Fibroblast of skin of scalp (primary cell): ENCODE data around the gene KRT2. TPM values are rescaled to one million over a fixed set of nuclear protein-coding genes. Genes with fewer than 3 reads are reported as not detected.

Experiments used
- DNase-seq: peaks from one replicate; pipeline ENCODE4 v3.0.0-alpha.2; 2013
- polyA plus RNA-seq, 2 experiments: library from polyadenylated mRNA; unstranded; fragments of 120-200 nt; gene quantifications; one replicate each; pipeline ENCODE4 v1.2.1, GENCODE V29; 2013; ENCODE audit not compliant: insufficient read length in 2 of 2

The KRT2 gene
- polyA plus RNA-seq (2013, experiment 1 of 2; ENCODE audit: insufficient read length), result not detected
- 0.10 TPM for polyA plus RNA-seq (2013, experiment 2 of 2; ENCODE audit: insufficient read length)

- no peak for DNase-seq
Measured at GRCh38 chr12:52651726-52652261, at the start of gene KRT2. KRT2 (minus strand) TSS chr12:52652211; CDS start chr12:52652142, 69 bp downstream.

GRCh38 chr12:52701281-52701680 lies 49.3 kb upstream of the KRT2 start:
- DNase-seq, result no peak

GRCh38 chr12:52699960-52700359 lies 47.9 kb upstream of the KRT2 start:
- no peak for DNase-seq

- DNase-seq, result no peak
Measured at GRCh38 chr12:52699373-52699772, 47.4 kb upstream of the KRT2 start.

- DNase-seq, result no peak
Measured at GRCh38 chr12:52698651-52699340, 46.8 kb upstream of the KRT2 start.

GRCh38 chr12:52697058-52697582 lies 45.1 kb upstream of the KRT2 start:
- no peak for DNase-seq

GRCh38 chr12:52696588-52696987 lies 44.6 kb upstream of the KRT2 start:
- no peak for DNase-seq

GRCh38 chr12:52695039-52695438 lies 43.0 kb upstream of the KRT2 start:
- DNase-seq, result no peak

- DNase-seq, result no peak
Measured at GRCh38 chr12:52694151-52694550, 42.1 kb upstream of the KRT2 start.

- DNase-seq, result no peak
Measured at GRCh38 chr12:52693261-52693660, 41.2 kb upstream of the KRT2 start.

GRCh38 chr12:52692254-52692653 lies 40.2 kb upstream of the KRT2 start:
- peak; percentile 8 for DNase-seq

- no peak for DNase-seq
Measured at GRCh38 chr12:52691841-52692150, 39.8 kb upstream of the KRT2 start.

- DNase-seq, result no peak
Measured at GRCh38 chr12:52691076-52691840, 39.2 kb upstream of the KRT2 start.

- DNase-seq, result no peak
Measured at GRCh38 chr12:52690351-52691075, 38.5 kb upstream of the KRT2 start.

- DNase-seq, result no peak
Measured at GRCh38 chr12:52689936-52690335, 37.9 kb upstream of the KRT2 start.

GRCh38 chr12:52689239-52689638 lies 37.2 kb upstream of the KRT2 start:
- DNase-seq, result no peak

- no peak for DNase-seq
Measured at GRCh38 chr12:52688481-52688880, 36.5 kb upstream of the KRT2 start.

GRCh38 chr12:52687497-52688385 lies 35.7 kb upstream of the KRT2 start:
- no peak for DNase-seq

GRCh38 chr12:52686756-52687487 lies 34.9 kb upstream of the KRT2 start:
- DNase-seq, result no peak

- no peak for DNase-seq
Measured at GRCh38 chr12:52686063-52686462, 34.1 kb upstream of the KRT2 start.

GRCh38 chr12:52685406-52685890 lies 33.4 kb upstream of the KRT2 start:
- DNase-seq, result no peak
